Adrenal gland (tissue), 5 donors: ENCODE measurements around the gene MRPS34.

ENCODE experiments used
- POLR2A ChIP-seq, 2 donors: fragments of 450-650 bp; IDR thresholded peaks; one replicate each; pipeline ENCODE4 v1.6.1; 2017; ENCODE audit warnings: antibody characterized with exemption in 2 of 2, mild to moderate bottlenecking in 2 of 2, moderate library complexity in 1 of 2
- TF ChIP-seq, protein P1 (sequence below), 6 experiments: fragments of 450-650 bp in 4 of 6; fragments of 200-600 bp in 2 of 6; sonication (generic) in 1 of 6; IDR thresholded peaks; 1 replicate in 5 of 6; 2 replicates in 1 of 6; pipeline versions ENCODE4 v1.5.1 to v1.8.0; 2016 to 2021; ENCODE audit warnings: antibody characterized with exemption in 6 of 6, mild to moderate bottlenecking in 2 of 6, moderate library complexity in 1 of 6
- donor health status: DM: no; HTN: no; CAD: no.

DNA sequence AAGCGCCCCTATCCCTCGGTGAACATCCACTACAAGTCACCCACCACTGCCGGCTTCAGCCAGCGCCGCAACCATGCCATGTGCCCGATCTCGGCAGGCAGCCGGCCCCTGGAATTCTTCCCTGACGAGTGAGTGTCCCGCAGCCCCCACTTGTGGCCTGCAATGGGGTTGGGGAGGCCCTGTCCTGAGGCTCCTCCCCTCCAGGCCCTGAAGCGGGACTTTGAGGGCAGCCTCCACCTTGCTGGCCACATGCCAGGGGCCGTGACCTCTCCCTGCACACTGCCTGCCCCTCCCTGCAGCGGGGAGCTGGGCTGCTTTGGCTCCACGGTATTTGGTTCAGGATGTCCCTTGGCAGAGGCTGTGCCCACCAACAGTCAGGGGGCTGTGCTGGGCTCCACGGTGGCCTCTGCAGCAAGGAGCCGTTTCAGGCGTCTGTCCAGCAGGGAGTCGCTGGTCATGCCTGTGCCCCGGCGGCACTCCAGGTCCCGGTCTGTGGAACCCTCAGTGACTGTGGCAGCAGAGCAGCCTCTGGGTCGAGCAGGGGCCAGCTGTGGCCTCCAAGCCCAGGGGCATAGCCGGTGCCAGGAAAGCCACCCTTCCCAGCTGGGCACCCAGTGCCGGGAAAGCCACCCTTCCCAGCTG lies 9.9 kb downstream of the MRPS34 start:
- TF ChIP-seq, protein P1, sequence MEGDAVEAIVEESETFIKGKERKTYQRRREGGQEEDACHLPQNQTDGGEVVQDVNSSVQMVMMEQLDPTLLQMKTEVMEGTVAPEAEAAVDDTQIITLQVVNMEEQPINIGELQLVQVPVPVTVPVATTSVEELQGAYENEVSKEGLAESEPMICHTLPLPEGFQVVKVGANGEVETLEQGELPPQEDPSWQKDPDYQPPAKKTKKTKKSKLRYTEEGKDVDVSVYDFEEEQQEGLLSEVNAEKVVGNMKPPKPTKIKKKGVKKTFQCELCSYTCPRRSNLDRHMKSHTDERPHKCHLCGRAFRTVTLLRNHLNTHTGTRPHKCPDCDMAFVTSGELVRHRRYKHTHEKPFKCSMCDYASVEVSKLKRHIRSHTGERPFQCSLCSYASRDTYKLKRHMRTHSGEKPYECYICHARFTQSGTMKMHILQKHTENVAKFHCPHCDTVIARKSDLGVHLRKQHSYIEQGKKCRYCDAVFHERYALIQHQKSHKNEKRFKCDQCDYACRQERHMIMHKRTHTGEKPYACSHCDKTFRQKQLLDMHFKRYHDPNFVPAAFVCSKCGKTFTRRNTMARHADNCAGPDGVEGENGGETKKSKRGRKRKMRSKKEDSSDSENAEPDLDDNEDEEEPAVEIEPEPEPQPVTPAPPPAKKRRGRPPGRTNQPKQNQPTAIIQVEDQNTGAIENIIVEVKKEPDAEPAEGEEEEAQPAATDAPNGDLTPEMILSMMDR (IDR thresholded peaks at IDR 0.05), result no peak
- no peak for TF ChIP-seq POLR2A (IDR thresholded peaks at IDR 0.05)
